Neural progenitor cell (in vitro differentiated cells): ENCODE results near the gene TFB2M. TPM values are rescaled to one million over a fixed set of nuclear protein-coding genes. Genes with fewer than 3 reads are reported as not detected.
"Not testable (repeated sequence)": the region's sequence is repeated elsewhere in the genome, so short reads cannot be mapped to it uniquely, and the experiment has no call there.

Experiments
- DNase-seq: peaks from one replicate; pipeline ENCODE4 v3.0.0-alpha.2; 2016; ENCODE audit warnings: low spot score
- H2AFZ ChIP-seq: fragments of 200-600 bp; sonication (generic); replicated peaks from 2 replicates; pipeline ENCODE4 v1.6.1; 2016; ENCODE audit warnings: antibody characterized with exemption
- H3F3A ChIP-seq: fragments of 200-600 bp; sonication (generic); 2 replicates; pipeline ENCODE4 v1.6.1; 2016; ENCODE audit warnings: antibody characterized with exemption, low read depth
- H3K27ac ChIP-seq: fragments of 200-600 bp; sonication (generic); 2 replicates; pipeline ENCODE4 v1.5.1; 2016; ENCODE audit warnings: mild to moderate bottlenecking
- H3K27me3 ChIP-seq: fragments of 200-600 bp; sonication (generic); 2 replicates; pipeline ENCODE4 v1.6.1; 2016; ENCODE audit warnings: mild to moderate bottlenecking, moderate library complexity
- H3K36me3 ChIP-seq: fragments of 200-600 bp; sonication (generic); 2 replicates; pipeline ENCODE4 v1.5.1; 2016
- H3K4me1 ChIP-seq: fragments of 200-600 bp; sonication (generic); 2 replicates; pipeline ENCODE4 v1.6.1; 2016; ENCODE audit warnings: mixed run types
- H3K4me2 ChIP-seq: fragments of 200-600 bp; sonication (generic); 2 replicates; pipeline ENCODE4 v1.6.1; 2016
- H3K4me3 ChIP-seq: fragments of 200-600 bp; sonication (generic); 2 replicates; pipeline ENCODE4 v1.5.1; 2016
- H3K79me2 ChIP-seq: fragments of 200-600 bp; sonication (generic); 2 replicates; pipeline ENCODE4 v1.6.1; 2016; ENCODE audit warnings: low read depth
- H3K9ac ChIP-seq: fragments of 200-600 bp; sonication (generic); 2 replicates; pipeline ENCODE4 v1.6.1; 2016
- H3K9me3 ChIP-seq: fragments of 200-600 bp; sonication (generic); 2 replicates; pipeline ENCODE4 v1.5.1; 2016; ENCODE audit warnings: low read depth
- H4K20me1 ChIP-seq: fragments of 200-600 bp; sonication (generic); 2 replicates; pipeline ENCODE4 v1.6.1; 2016; ENCODE audit warnings: low read depth
- H3K27ac Mint-ChIP-seq: 3 replicates; pipeline ENCODE4 v1.8.0; 2021; ENCODE audit warnings: mixed read lengths
- H3K27me3 Mint-ChIP-seq: 2 replicates; pipeline ENCODE4 v1.8.0; 2022; ENCODE audit warnings: low read depth, mild to moderate bottlenecking, inconsistent platforms, moderate library complexity, mixed read lengths; ENCODE audit not compliant: insufficient read depth
- H3K36me3 Mint-ChIP-seq: 3 replicates; pipeline ENCODE4 v1.8.0; 2021; ENCODE audit warnings: mixed read lengths
- H3K4me1 Mint-ChIP-seq: 3 replicates; pipeline ENCODE4 v1.8.0; 2021; ENCODE audit warnings: mixed read lengths
- H3K4me3 Mint-ChIP-seq: 3 replicates; pipeline ENCODE4 v1.8.0; 2021; ENCODE audit warnings: mild to moderate bottlenecking, moderate library complexity, mixed read lengths
- H3K9me3 Mint-ChIP-seq: 3 replicates; pipeline ENCODE4 v1.8.0; 2020; ENCODE audit warnings: mixed read lengths
- EZH2 ChIP-seq: fragments of 200-600 bp; sonication (generic); IDR thresholded peaks from 2 replicates; pipeline ENCODE4 v1.6.1; 2017; ENCODE audit warnings: antibody characterized with exemption, mild to moderate bottlenecking, moderate library complexity
- EZH2phosphoT487 ChIP-seq: fragments of 200-600 bp; sonication (generic); IDR thresholded peaks from 2 replicates; pipeline ENCODE4 v1.6.1; 2017; ENCODE audit warnings: antibody characterized with exemption
- total RNA-seq: library from RNA; depleted of rRNA; stranded (reverse); fragments of >200 nt; gene quantifications from 2 replicates; pipeline ENCODE4 v1.2.3, GENCODE V29; 2015; ENCODE audit warnings: low replicate concordance
- TF ChIP-seq, protein P1 (sequence below): fragments of 200-600 bp; sonication (generic); IDR thresholded peaks from 2 replicates; pipeline ENCODE4 v1.5.1; 2017; ENCODE audit warnings: antibody characterized with exemption, mild to moderate bottlenecking

The TFB2M gene
- total RNA-seq, 1 donor from 2014 or later, result 21.1 TPM

DNA sequence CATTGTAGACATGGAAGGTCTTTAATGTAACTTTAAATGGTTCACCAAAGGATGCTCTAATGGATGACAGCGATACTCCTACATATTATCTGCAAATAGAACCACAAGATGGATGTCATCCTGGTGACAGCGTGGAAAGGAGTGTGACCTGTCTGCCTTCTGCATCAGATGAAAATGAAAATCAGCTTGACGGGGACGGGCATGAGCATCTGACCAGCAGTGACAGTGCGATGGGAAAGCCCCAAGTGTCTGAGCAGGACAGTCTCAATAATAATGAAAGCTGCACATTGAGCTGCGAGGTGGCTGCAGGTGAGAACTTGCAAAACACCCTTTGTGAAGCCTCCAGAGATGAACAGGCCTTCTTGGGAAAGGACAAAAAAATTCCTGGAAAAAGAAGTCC, 25.4 kb upstream of the TFB2M start:
- TF ChIP-seq, protein P1, sequence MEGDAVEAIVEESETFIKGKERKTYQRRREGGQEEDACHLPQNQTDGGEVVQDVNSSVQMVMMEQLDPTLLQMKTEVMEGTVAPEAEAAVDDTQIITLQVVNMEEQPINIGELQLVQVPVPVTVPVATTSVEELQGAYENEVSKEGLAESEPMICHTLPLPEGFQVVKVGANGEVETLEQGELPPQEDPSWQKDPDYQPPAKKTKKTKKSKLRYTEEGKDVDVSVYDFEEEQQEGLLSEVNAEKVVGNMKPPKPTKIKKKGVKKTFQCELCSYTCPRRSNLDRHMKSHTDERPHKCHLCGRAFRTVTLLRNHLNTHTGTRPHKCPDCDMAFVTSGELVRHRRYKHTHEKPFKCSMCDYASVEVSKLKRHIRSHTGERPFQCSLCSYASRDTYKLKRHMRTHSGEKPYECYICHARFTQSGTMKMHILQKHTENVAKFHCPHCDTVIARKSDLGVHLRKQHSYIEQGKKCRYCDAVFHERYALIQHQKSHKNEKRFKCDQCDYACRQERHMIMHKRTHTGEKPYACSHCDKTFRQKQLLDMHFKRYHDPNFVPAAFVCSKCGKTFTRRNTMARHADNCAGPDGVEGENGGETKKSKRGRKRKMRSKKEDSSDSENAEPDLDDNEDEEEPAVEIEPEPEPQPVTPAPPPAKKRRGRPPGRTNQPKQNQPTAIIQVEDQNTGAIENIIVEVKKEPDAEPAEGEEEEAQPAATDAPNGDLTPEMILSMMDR, result no peak
- TF ChIP-seq EZH2phosphoT487, result no peak
- no peak for TF ChIP-seq EZH2
- peaks cover 9% of the 10 kb centered on the region for H3K36me3 Mint-ChIP-seq
- no peaks in the 10 kb centered on the region for H3F3A ChIP-seq
- H3K27me3 ChIP-seq, result no peaks in the 10 kb centered on the region
- H3K4me3 ChIP-seq, result no peak overlapping the region
- no peak for DNase-seq
- peaks cover 6% of the 10 kb centered on the region for H3K9me3 Mint-ChIP-seq
- H3K9me3 ChIP-seq, result no peaks in the 10 kb centered on the region
- no peak overlapping the region for H3K27ac Mint-ChIP-seq
- no peak overlapping the region for H2AFZ ChIP-seq
- no peaks in the 10 kb centered on the region for H3K4me1 Mint-ChIP-seq
- H3K4me3 Mint-ChIP-seq, result no peak overlapping the region
- H3K27ac ChIP-seq, result no peak overlapping the region
- peaks cover 29% of the 10 kb centered on the region for H3K79me2 ChIP-seq
- no peaks in the 10 kb centered on the region for H4K20me1 ChIP-seq
- H3K36me3 ChIP-seq, result no peaks in the 10 kb centered on the region
- no peak overlapping the region for H3K9ac ChIP-seq
- H3K27me3 Mint-ChIP-seq, result no peaks in the 10 kb centered on the region
- no peaks in the 10 kb centered on the region for H3K4me1 ChIP-seq
- H3K4me2 ChIP-seq, result no peak overlapping the region

GRCh38 chr1:246591047-246591446, 25.0 kb upstream of the TFB2M start:
- Histone ChIP-seq H3K9ac (no peak overlapping the region), H3K9me3 (no peaks in the 10 kb centered on the region), H3K36me3 (no peaks in the 10 kb centered on the region), H2AFZ (no peak overlapping the region), H3K27ac (no peak overlapping the region), H3K79me2 (peaks cover 29% of the 10 kb centered on the region), H3K27me3 (no peaks in the 10 kb centered on the region), H3K4me2 (no peak overlapping the region), H3K4me3 (no peak overlapping the region), H4K20me1 (no peaks in the 10 kb centered on the region), H3F3A (no peaks in the 10 kb centered on the region), H3K4me1 (no peaks in the 10 kb centered on the region)
- no peaks in the 10 kb centered on the region for H3K27me3 Mint-ChIP-seq
- peaks cover 9% of the 10 kb centered on the region for H3K36me3 Mint-ChIP-seq
- H3K4me3 Mint-ChIP-seq, result no peak overlapping the region
- TF ChIP-seq EZH2 (no peak), EZH2phosphoT487 (no peak)
- TF ChIP-seq, protein P1, result no peak
- DNase-seq, result no peak
- H3K27ac Mint-ChIP-seq, result no peak overlapping the region
- H3K9me3 Mint-ChIP-seq, result peaks cover 6% of the 10 kb centered on the region
- H3K4me1 Mint-ChIP-seq, result no peaks in the 10 kb centered on the region

- not testable (repeated sequence) for DNase-seq, H3K4me2 ChIP-seq, H2AFZ ChIP-seq, H3K36me3 ChIP-seq, H3K27ac Mint-ChIP-seq, H3K4me3 ChIP-seq, H3K36me3 Mint-ChIP-seq, H3K9ac ChIP-seq, H3K9me3 Mint-ChIP-seq, H4K20me1 ChIP-seq, H3K4me1 Mint-ChIP-seq, H3K4me1 ChIP-seq, H3K27ac ChIP-seq, H3K27me3 Mint-ChIP-seq, H3K9me3 ChIP-seq, H3K27me3 ChIP-seq, H3F3A ChIP-seq, H3K4me3 Mint-ChIP-seq
- H3K79me2 ChIP-seq, result peaks cover 29% of the 10 kb centered on the region
Measured at GRCh38 chr1:246589919-246590318, 23.9 kb upstream of the TFB2M start.

GRCh38 chr1:246588159-246588721, 22.2 kb upstream of the TFB2M start:
- H3K36me3 Mint-ChIP-seq, result peaks cover 9% of the 10 kb centered on the region
- Histone ChIP-seq H3K27ac (no peak overlapping the region), H3K4me3 (no peak overlapping the region), H4K20me1 (peaks cover 7% of the 10 kb centered on the region), H3K4me2 (no peak overlapping the region), H3F3A (no peaks in the 10 kb centered on the region), H3K4me1 (no peaks in the 10 kb centered on the region), H3K27me3 (no peaks in the 10 kb centered on the region), H3K9me3 (no peaks in the 10 kb centered on the region), H3K36me3 (no peaks in the 10 kb centered on the region), H3K79me2 (peaks cover 29% of the 10 kb centered on the region), H2AFZ (no peak overlapping the region), H3K9ac (no peak overlapping the region)
- H3K27ac Mint-ChIP-seq, result no peak overlapping the region
- H3K27me3 Mint-ChIP-seq, result no peaks in the 10 kb centered on the region
- H3K9me3 Mint-ChIP-seq, result peaks cover 6% of the 10 kb centered on the region
- H3K4me1 Mint-ChIP-seq, result peaks cover 9% of the 10 kb centered on the region
- no peak for DNase-seq
- TF ChIP-seq EZH2, result no peak
- TF ChIP-seq, protein P1, result no peak
- TF ChIP-seq EZH2phosphoT487, result no peak
- no peak overlapping the region for H3K4me3 Mint-ChIP-seq
